ENCODE results near the gene TOP3A.

- TF ChIP-seq CTCF (conservative IDR thresholded peaks at IDR 0.05; ENCODE audit: low read depth, low read length), result no peak
- TF ChIP-seq EZH2 (IDR thresholded peaks at IDR 0.05; ENCODE audit: borderline replicate concordance, low read depth, low read length, poor library complexity, severe bottlenecking), result no peak
Observed at GRCh38 chr17:18231164-18231563, 83.6 kb downstream of the TOP3A start.

Measured in A673 (cell line).